IMR-90 (cell line): Measurements from ENCODE around the gene DAPK1. TPM values are rescaled to one million over a fixed set of nuclear protein-coding genes. Genes with fewer than 3 reads are reported as not detected.

ENCODE experiments used
- ATAC-seq: fragments of 200-7000 bp; cut with Tn5 transposase; 2 replicates; pipeline ENCODE4 v1.9.1; 2020; ENCODE audit warnings: low read depth, mild to moderate bottlenecking, moderate library complexity
- BruUV-seq: library from RNA; stranded (reverse); fragments of 400-500 nt; replicated peaks from 2 replicates; lab custom pipeline; 2021; lab: Mats Ljungman, UMichigan
- CTCF ChIA-PET: fragments of 300-600 bp; formaldehyde crosslinking; extraction: SDS; loops from one replicate; lab custom pipeline; 2021; ENCODE audit warnings: antibody characterized with exemption; lab: Yijun Ruan, JAX
- POLR2A ChIA-PET: fragments of 300-600 bp; sonication (Branson Sonifier 250); formaldehyde crosslinking; loops from one replicate; lab custom pipeline; 2022; ENCODE audit warnings: antibody characterized with exemption; ENCODE audit not compliant: unreplicated experiment; lab: Charles Lee
- DNase-seq: peaks from one replicate; pipeline ENCODE4 v3.0.0; 2013
- H2AFZ ChIP-seq: replicated peaks from 2 replicates; pipeline ENCODE3; 2013; ENCODE audit warnings: low read length, mild to moderate bottlenecking; ENCODE audit not compliant: poor library complexity
- H2AK5ac ChIP-seq: 2 replicates; pipeline ENCODE4 v1.6.1; 2013; ENCODE audit warnings: low read depth, low read length, inconsistent platforms
- H2AK9ac ChIP-seq: replicated peaks from 2 replicates; pipeline ENCODE3; 2013; ENCODE audit warnings: mild to moderate bottlenecking, low read depth, low read length, moderate library complexity; ENCODE audit not compliant: poor library complexity
- H2BK120ac ChIP-seq: 2 replicates; pipeline ENCODE4 v1.6.1; 2013; ENCODE audit warnings: low read depth, low read length, inconsistent platforms
- H2BK15ac ChIP-seq: 3 replicates; pipeline ENCODE4 v1.6.1; 2013; ENCODE audit warnings: low read depth, low read length, inconsistent platforms
- H2BK20ac ChIP-seq: 2 replicates; pipeline ENCODE4 v1.6.1; 2013; ENCODE audit warnings: low read depth, mild to moderate bottlenecking, inconsistent platforms, low read length, moderate library complexity
- H2BK5ac ChIP-seq: 2 replicates; pipeline ENCODE4 v1.6.1; 2013; ENCODE audit warnings: mild to moderate bottlenecking, low read depth, low read length, inconsistent platforms; ENCODE audit not compliant: poor library complexity, severe bottlenecking
- H3K14ac ChIP-seq: replicated peaks from 2 replicates; pipeline ENCODE4 v1.6.1; 2013; ENCODE audit warnings: low read depth, low read length, inconsistent platforms
- H3K18ac ChIP-seq: 2 replicates; pipeline ENCODE4 v1.6.1; 2013; ENCODE audit warnings: low read depth, low read length, control low read depth
- H3K23ac ChIP-seq: 2 replicates; pipeline ENCODE4 v1.6.1; 2013; ENCODE audit warnings: low read depth, low read length, inconsistent platforms
- H3K27ac ChIP-seq: 2 replicates; pipeline ENCODE4 v1.5.1; 2013; ENCODE audit warnings: mild to moderate bottlenecking, control low read depth, low read length; ENCODE audit not compliant: insufficient read depth
- H3K27me3 ChIP-seq: 2 replicates; pipeline ENCODE4 v1.6.1; 2013; ENCODE audit warnings: low read length; ENCODE audit not compliant: control insufficient read depth, insufficient read depth
- H3K36me3 ChIP-seq: 2 replicates; pipeline ENCODE4 v1.6.1; 2013; ENCODE audit warnings: low read length, mixed read lengths; ENCODE audit not compliant: control insufficient read depth, insufficient read depth
- H3K4ac ChIP-seq: 2 replicates; pipeline ENCODE4 v1.6.1; 2013; ENCODE audit warnings: low read depth, low read length, inconsistent platforms
- H3K4me1 ChIP-seq: 2 replicates; pipeline ENCODE4 v1.6.1; 2013; ENCODE audit warnings: low read length, mixed read lengths; ENCODE audit not compliant: control insufficient read depth, insufficient read depth
- H3K4me2 ChIP-seq: 2 replicates; pipeline ENCODE4 v1.6.1; 2013; ENCODE audit warnings: low read depth, mild to moderate bottlenecking, control low read depth, low read length, moderate library complexity
- H3K4me3 ChIP-seq: 2 replicates; pipeline ENCODE4 v1.5.1; 2013; ENCODE audit warnings: low read depth, mild to moderate bottlenecking, control low read depth, low read length, moderate library complexity; ENCODE audit not compliant: insufficient read depth
- H3K56ac ChIP-seq: 2 replicates; pipeline ENCODE4 v1.6.1; 2013; ENCODE audit warnings: low read length, inconsistent platforms; ENCODE audit not compliant: insufficient read depth; ENCODE audit errors: extremely low read depth
- H3K79me1 ChIP-seq, 2 experiments: 2 replicates each; pipeline ENCODE4 v1.6.1; 2013; ENCODE audit warnings: low read length in 2 of 2, inconsistent platforms in 1 of 2, low read depth in 1 of 2
- H3K9ac ChIP-seq: 2 replicates; pipeline ENCODE4 v1.6.1; 2013; ENCODE audit warnings: low read depth, low read length, control low read depth
- H3K9me1 ChIP-seq: 2 replicates; pipeline ENCODE4 v1.6.1; 2013; ENCODE audit warnings: low read length, inconsistent platforms; ENCODE audit not compliant: insufficient read depth
- H3K9me3 ChIP-seq: 2 replicates; pipeline ENCODE4 v1.6.1; 2013; ENCODE audit warnings: low read length; ENCODE audit not compliant: control insufficient read depth, insufficient read depth
- H4K20me1 ChIP-seq: 2 replicates; pipeline ENCODE4 v1.6.1; 2013; ENCODE audit warnings: low read length, inconsistent platforms; ENCODE audit not compliant: insufficient read depth
- H4K5ac ChIP-seq: 2 replicates; pipeline ENCODE4 v1.6.1; 2013; ENCODE audit warnings: mild to moderate bottlenecking, low read depth, low read length, control low read depth
- H4K8ac ChIP-seq, 2 experiments: 2 replicates each; pipeline ENCODE4 v1.6.1; 2013; ENCODE audit warnings: low read depth in 2 of 2, low read length in 2 of 2, control low read depth in 1 of 2, inconsistent platforms in 1 of 2
- H4K91ac ChIP-seq: 2 replicates; pipeline ENCODE4 v1.6.1; 2013; ENCODE audit warnings: low read depth, low read length, inconsistent platforms; ENCODE audit not compliant: insufficient read depth
- CHD1 ChIP-seq: IDR thresholded peaks from 2 replicates; pipeline ENCODE4 v1.6.1; 2012; ENCODE audit warnings: low read depth, low read length, improper control_type of control experiment
- POLR2A ChIP-seq: IDR thresholded peaks from 2 replicates; pipeline ENCODE4 v1.6.1; 2012; ENCODE audit warnings: mild to moderate bottlenecking, low read depth, low read length
- RCOR1 ChIP-seq: IDR thresholded peaks from 2 replicates; pipeline ENCODE4 v1.6.1; 2012; ENCODE audit warnings: mild to moderate bottlenecking, low read length, improper control_type of control experiment; ENCODE audit not compliant: insufficient replicate concordance
- WGBS, 2 experiments: methylation state at CpG; one replicate each; pipeline versions ENCODE4 v1.1.5 to v1.1.7; 2013; ENCODE audit warnings: missing lambda C conversion rate in 2 of 2; ENCODE audit not compliant: insufficient read length in 1 of 2; ENCODE audit errors: extremely low coverage in 2 of 2; 5-methylcytosine and 5-hydroxymethylcytosine counted together
- dilution Hi-C: fragments of 300-500 bp; cut with HindIII; formaldehyde crosslinking; loops from one replicate; pipeline ENCODE4 v1.14.3; 2018; ENCODE audit warnings: low sequenced_read_pairs; ENCODE audit not compliant: unreplicated experiment
- in situ Hi-C: fragments of 300-500 bp; cut with MboI; formaldehyde crosslinking; loops from 3 replicates; pipeline ENCODE4 v1.14.3; 2019; ENCODE audit warnings: low sequenced_read_pairs, inconsistent platforms, mixed read lengths
- intact Hi-C: fragments of 100-400 bp; cut with micrococcal nuclease; formaldehyde crosslinking; loops from 2 replicates; pipeline ENCODE4 v1.10.0; 2022
- polyA plus RNA-seq, 3 experiments: library from polyadenylated mRNA; depleted of rRNA; stranded (reverse); fragments of >200 nt; gene quantifications; 2 replicates each; pipeline ENCODE4 v1.2.3, GENCODE V29; 2012; ENCODE audit warnings: low replicate concordance in 1 of 3
- total RNA-seq: library from RNA; depleted of rRNA; stranded (reverse); fragments of >200 nt; gene quantifications from 2 replicates; pipeline ENCODE4 v1.2.3, GENCODE V29; 2012
- TF ChIP-seq, protein P1 (sequence below): fragments of 150-350 bp; IDR thresholded peaks from 2 replicates; pipeline ENCODE4 v1.6.1; 2017; ENCODE audit warnings: mild to moderate bottlenecking, antibody characterized with exemption, low read length, low read depth

Gene DAPK1
- total and polyA plus RNA-seq, 2 of the 4 experiments (the other 2 are of a cell fraction) = under 0.01 to 0.03 TPM

DNA sequence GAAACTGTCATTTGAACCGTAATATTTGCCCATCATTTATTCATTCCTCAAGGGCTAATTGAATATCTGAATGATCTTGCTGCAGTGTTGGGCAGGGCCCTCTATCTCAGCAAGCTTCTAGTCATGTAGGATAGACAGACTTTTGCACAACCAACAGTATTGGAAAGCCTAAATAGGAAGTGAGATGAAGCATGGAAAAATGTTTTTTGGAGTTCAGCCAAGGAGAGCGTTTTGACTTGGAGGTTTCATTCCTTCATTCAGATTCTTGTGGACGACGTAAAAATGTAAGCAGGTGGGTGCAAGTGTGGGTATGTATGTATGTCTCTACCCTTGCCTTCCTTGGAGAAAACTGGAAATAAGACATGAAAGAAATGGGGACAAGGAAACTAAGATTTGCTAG is 15.5 kb downstream of the DAPK1 start:
- H2AK5ac ChIP-seq = no peak overlapping the region
- H3K23ac ChIP-seq = no peak overlapping the region
- H3K4ac ChIP-seq = no peak overlapping the region
- no peak overlapping the region for H3K4me2 ChIP-seq
- H3K56ac ChIP-seq = no peak overlapping the region
- no peak overlapping the region for H3K18ac ChIP-seq
- H2BK20ac ChIP-seq = no peak overlapping the region
- no peak overlapping the region for H4K8ac ChIP-seq
- no peak overlapping the region for H2BK5ac ChIP-seq
- H3K4me1 ChIP-seq = no peaks in the 10 kb centered on the region
- no peak overlapping the region for H2BK120ac ChIP-seq
- ChIA-PET POLR2A (no interaction called here), CTCF (no interaction called here)
- ATAC-seq (no peak), DNase-seq (no peak)
- H3K36me3 ChIP-seq = no peaks in the 10 kb centered on the region
- no peak overlapping the region for H2AFZ ChIP-seq
- H3K9me1 ChIP-seq = no peaks in the 10 kb centered on the region
- H3K14ac ChIP-seq = no peak overlapping the region
- TF ChIP-seq, protein P1, sequence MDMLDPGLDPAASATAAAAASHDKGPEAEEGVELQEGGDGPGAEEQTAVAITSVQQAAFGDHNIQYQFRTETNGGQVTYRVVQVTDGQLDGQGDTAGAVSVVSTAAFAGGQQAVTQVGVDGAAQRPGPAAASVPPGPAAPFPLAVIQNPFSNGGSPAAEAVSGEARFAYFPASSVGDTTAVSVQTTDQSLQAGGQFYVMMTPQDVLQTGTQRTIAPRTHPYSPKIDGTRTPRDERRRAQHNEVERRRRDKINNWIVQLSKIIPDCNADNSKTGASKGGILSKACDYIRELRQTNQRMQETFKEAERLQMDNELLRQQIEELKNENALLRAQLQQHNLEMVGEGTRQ = no peak
- no peak for TF ChIP-seq RCOR1
- TF ChIP-seq CHD1 = no peak
- no peak for TF ChIP-seq POLR2A
- no peaks in the 10 kb centered on the region for H4K20me1 ChIP-seq
- H4K5ac ChIP-seq = no peak overlapping the region
- dilution Hi-C loops (no loop called here), intact Hi-C loops (no loop called here), in situ Hi-C loops (no loop called here)
- no TSS peak for BruUV-seq
- no peak overlapping the region for H2BK15ac ChIP-seq
- no peak overlapping the region for H2AK9ac ChIP-seq
- WGBS, 2 experiments = no CpG with 5 or more reads among the region's 4 CpGs
- H3K9ac ChIP-seq = no peak overlapping the region
- no peaks in the 10 kb centered on the region for H3K79me1 ChIP-seq
- H3K27me3 ChIP-seq = no peaks in the 10 kb centered on the region; the same call in 1 of the 2 replicates
- H3K27ac ChIP-seq = no peak overlapping the region
- H4K91ac ChIP-seq = no peak overlapping the region
- no peak overlapping the region for H3K4me3 ChIP-seq
- H3K9me3 ChIP-seq = peaks cover 3% of the 10 kb centered on the region; the same call in 1 of the 2 replicates
